ENCODE results near the gene SCUBE1.

Gene SCUBE1

GRCh38 chr22:43169310-43170130, 173.7 kb downstream of the SCUBE1 start:
- no peak for DNase-seq

- no peak for DNase-seq
Measured at GRCh38 chr22:43168471-43169309, 174.5 kb downstream of the SCUBE1 start.

- no peak for DNase-seq
Measured at GRCh38 chr22:43167001-43167589, 176.1 kb downstream of the SCUBE1 start.

- DNase-seq = no peak
Measured at GRCh38 chr22:43166132-43166930, 176.8 kb downstream of the SCUBE1 start.

- no peak for DNase-seq
Measured at GRCh38 chr22:43164636-43165035, 178.5 kb downstream of the SCUBE1 start.

GRCh38 chr22:43163241-43163795, 179.9 kb downstream of the SCUBE1 start:
- DNase-seq = no peak

GRCh38 chr22:43162412-43163150, 180.6 kb downstream of the SCUBE1 start:
- no peak for DNase-seq

GRCh38 chr22:43160497-43161126, 182.6 kb downstream of the SCUBE1 start:
- no peak for DNase-seq

GRCh38 chr22:43159484-43160178, 183.5 kb downstream of the SCUBE1 start:
- DNase-seq = no peak

GRCh38 chr22:43158778-43159483, 184.2 kb downstream of the SCUBE1 start:
- DNase-seq = no peak

- DNase-seq = no peak
Measured at GRCh38 chr22:43157874-43158546, 185.2 kb downstream of the SCUBE1 start.

GRCh38 chr22:43156413-43156812, 186.8 kb downstream of the SCUBE1 start:
- DNase-seq = no peak

- DNase-seq = peak; percentile 63
Measured at GRCh38 chr22:43155789-43156188, 187.4 kb downstream of the SCUBE1 start.

GRCh38 chr22:43154887-43155536, 188.2 kb downstream of the SCUBE1 start:
- no peak for DNase-seq

- no peak for DNase-seq
Measured at GRCh38 chr22:43153899-43154298, 189.3 kb downstream of the SCUBE1 start.

- DNase-seq = peak; percentile 37
Measured at GRCh38 chr22:43152357-43153071, 190.7 kb downstream of the SCUBE1 start.

- DNase-seq = no peak
Measured at GRCh38 chr22:43152003-43152356, 191.2 kb downstream of the SCUBE1 start.

Measured in NCI-H2171 (cell line).